H9 (cell line): Measurements from ENCODE around the gene SORCS2. TPM values are rescaled to one million over a fixed set of nuclear protein-coding genes. Genes with fewer than 3 reads are reported as not detected.

Experiments used
- DNase-seq: peaks from one replicate; pipeline ENCODE4 v3.0.0-alpha.2; 2017
- H2AFZ ChIP-seq: one replicate; pipeline ENCODE4 v1.6.1; 2013; ENCODE audit warnings: mild to moderate bottlenecking, low read length, control low read depth, moderate library complexity
- H2AK5ac ChIP-seq: 2 replicates; pipeline ENCODE4 v1.6.1; 2013; ENCODE audit warnings: low read length, control low read depth, mixed read lengths; ENCODE audit not compliant: insufficient read length
- H2BK120ac ChIP-seq: one replicate; pipeline ENCODE4 v1.6.1; 2013; ENCODE audit warnings: low read depth, mild to moderate bottlenecking, low read length, control low read depth, inconsistent platforms; ENCODE audit not compliant: poor library complexity, severe bottlenecking
- H2BK12ac ChIP-seq: 2 replicates; pipeline ENCODE4 v1.6.1; 2013; ENCODE audit warnings: low read length, control low read depth, mixed read lengths, low read depth; ENCODE audit not compliant: insufficient read length
- H2BK15ac ChIP-seq: 2 replicates; pipeline ENCODE4 v1.6.1; 2013; ENCODE audit warnings: low read depth, low read length, control low read depth
- H2BK20ac ChIP-seq: one replicate; pipeline ENCODE4 v1.6.1; 2013; ENCODE audit warnings: low read depth, mild to moderate bottlenecking, low read length, control low read depth, inconsistent platforms; ENCODE audit not compliant: poor library complexity, severe bottlenecking
- H2BK5ac ChIP-seq: 2 replicates; pipeline ENCODE4 v1.6.1; 2013; ENCODE audit warnings: low read length, control low read depth, mixed read lengths; ENCODE audit not compliant: insufficient read length
- H3K14ac ChIP-seq: 2 replicates; pipeline ENCODE4 v1.6.1; 2013; ENCODE audit warnings: low read length, control low read depth; ENCODE audit not compliant: insufficient read depth
- H3K18ac ChIP-seq: 2 replicates; pipeline ENCODE4 v1.6.1; 2013; ENCODE audit warnings: low read depth, mild to moderate bottlenecking, mixed read lengths, low read length, control low read depth; ENCODE audit not compliant: insufficient read length
- H3K23ac ChIP-seq: 2 replicates; pipeline ENCODE4 v1.6.1; 2013; ENCODE audit warnings: low read length, control low read depth, mixed read lengths, low read depth; ENCODE audit not compliant: insufficient read length
- H3K23me2 ChIP-seq: 2 replicates; pipeline ENCODE4 v1.6.1; 2013; ENCODE audit warnings: low read depth, mild to moderate bottlenecking, mixed read lengths, low read length, control low read depth; ENCODE audit not compliant: insufficient read length, poor library complexity, severe bottlenecking
- H3K27ac ChIP-seq: 2 replicates; pipeline ENCODE4 v1.5.1; 2013; ENCODE audit warnings: low read length, control low read depth, mixed read lengths, low read depth; ENCODE audit not compliant: insufficient read length
- H3K27me3 ChIP-seq: 2 replicates; pipeline ENCODE4 v1.6.1; 2013; ENCODE audit warnings: low read length, control low read depth, inconsistent platforms; ENCODE audit not compliant: insufficient read depth
- H3K4ac ChIP-seq: 2 replicates; pipeline ENCODE4 v1.6.1; 2013; ENCODE audit warnings: low read depth, mild to moderate bottlenecking, control low read depth, inconsistent platforms, low read length, moderate library complexity
- H3K4me1 ChIP-seq: 2 replicates; pipeline ENCODE4 v1.6.1; 2013; ENCODE audit warnings: low read length, control low read depth, inconsistent platforms; ENCODE audit not compliant: insufficient read depth
- H3K4me2 ChIP-seq: 2 replicates; pipeline ENCODE4 v1.6.1; 2013; ENCODE audit warnings: low read length, control low read depth, mixed read lengths; ENCODE audit not compliant: insufficient read length, insufficient read depth
- H3K56ac ChIP-seq: 2 replicates; pipeline ENCODE4 v1.6.1; 2013; ENCODE audit warnings: low read depth, mild to moderate bottlenecking, mixed read lengths, low read length, control low read depth; ENCODE audit not compliant: insufficient read length
- H3K79me1 ChIP-seq: 2 replicates; pipeline ENCODE4 v1.6.1; 2013; ENCODE audit warnings: low read depth, mild to moderate bottlenecking, moderate library complexity, low read length, control low read depth, inconsistent platforms; ENCODE audit not compliant: insufficient read depth, poor library complexity, severe bottlenecking
- H3K79me2 ChIP-seq: 2 replicates; pipeline ENCODE4 v1.6.1; 2013; ENCODE audit warnings: low read length, control low read depth, inconsistent platforms; ENCODE audit not compliant: insufficient read depth
- H3K9ac ChIP-seq: 2 replicates; pipeline ENCODE4 v1.6.1; 2013; ENCODE audit warnings: low read length, control low read depth, mixed read lengths; ENCODE audit not compliant: insufficient read length; ENCODE audit errors: extremely low read depth
- H3K9me3 ChIP-seq: one replicate; pipeline ENCODE4 v1.6.1; 2013; ENCODE audit warnings: low read depth, low read length, inconsistent platforms; ENCODE audit not compliant: control insufficient read depth
- H3T11ph ChIP-seq: one replicate; pipeline ENCODE4 v1.6.1; 2013; ENCODE audit warnings: mild to moderate bottlenecking, low read length, control low read depth, inconsistent platforms
- H4K20me1 ChIP-seq: one replicate; pipeline ENCODE4 v1.6.1; 2013; ENCODE audit not compliant: control insufficient read depth, insufficient read length, insufficient read depth
- H4K5ac ChIP-seq: 2 replicates; pipeline ENCODE4 v1.6.1; 2013; ENCODE audit warnings: low read depth, mild to moderate bottlenecking, mixed read lengths, low read length, control low read depth; ENCODE audit not compliant: insufficient read length
- H4K8ac ChIP-seq: replicated peaks from 2 replicates; pipeline ENCODE4 v1.6.1; 2013; ENCODE audit warnings: low read length, control low read depth, mixed read lengths, low read depth; ENCODE audit not compliant: insufficient read length
- H4K91ac ChIP-seq: 2 replicates; pipeline ENCODE4 v1.6.1; 2013; ENCODE audit warnings: low read depth, mild to moderate bottlenecking, moderate library complexity, mixed read lengths, low read length, control low read depth; ENCODE audit not compliant: insufficient read length
- H3K27ac Mint-ChIP-seq, 3 experiments: 2 replicates in 2 of 3; 3 replicates in 1 of 3; pipeline ENCODE4 v1.8.0; 2020 to 2021; ENCODE audit warnings: mixed read lengths in 3 of 3, mild to moderate bottlenecking in 1 of 3, moderate library complexity in 1 of 3
- H3K27me3 Mint-ChIP-seq: 2 replicates; pipeline ENCODE4 v1.8.0; 2021; ENCODE audit warnings: low read depth, mild to moderate bottlenecking, moderate library complexity, mixed read lengths
- H3K36me3 Mint-ChIP-seq, 3 experiments: 2 replicates in 2 of 3; 3 replicates in 1 of 3; pipeline ENCODE4 v1.8.0; 2020 to 2021; ENCODE audit warnings: low read depth in 3 of 3, mixed read lengths in 3 of 3; ENCODE audit not compliant: insufficient read depth in 1 of 3
- H3K4me1 Mint-ChIP-seq, 2 experiments: 2 replicates each; pipeline ENCODE4 v1.8.0; 2020; ENCODE audit warnings: mixed read lengths in 2 of 2
- H3K4me3 Mint-ChIP-seq, 2 experiments: 2 replicates in 1 of 2; 3 replicates in 1 of 2; pipeline ENCODE4 v1.8.0; 2020 to 2021; ENCODE audit warnings: mild to moderate bottlenecking in 2 of 2, mixed read lengths in 2 of 2, moderate library complexity in 1 of 2
- H3K9me3 Mint-ChIP-seq, 2 experiments: 2 replicates in 1 of 2; 3 replicates in 1 of 2; pipeline ENCODE4 v1.8.0; 2020; ENCODE audit warnings: mild to moderate bottlenecking in 2 of 2, mixed read lengths in 2 of 2, moderate library complexity in 1 of 2
- WGBS: extraction: QIAGEN DNeasy Blood & Tissue Kit; methylation state at CpG from one replicate; pipeline ENCODE4 v1.1.7; 2013; ENCODE audit warnings: missing lambda C conversion rate, low lambda C conversion rate, mixed read lengths; ENCODE audit not compliant: insufficient read length; ENCODE audit errors: extremely low coverage; 5-methylcytosine and 5-hydroxymethylcytosine counted together
- total RNA-seq: library from RNA; stranded (reverse); gene quantifications from 2 replicates; pipeline ENCODE4 v1.2.1, GENCODE V29; 2021
- TF ChIP-seq, protein P1 (sequence below): fragments of 200-600 bp; sonication (generic); conservative IDR thresholded peaks from 3 replicates; pipeline ENCODE4 v1.8.0; 2021; ENCODE audit warnings: antibody characterized with exemption, mild to moderate bottlenecking

SORCS2 gene
- total RNA-seq, 1 experiment from 2014 or later = 0.57 TPM

DNA sequence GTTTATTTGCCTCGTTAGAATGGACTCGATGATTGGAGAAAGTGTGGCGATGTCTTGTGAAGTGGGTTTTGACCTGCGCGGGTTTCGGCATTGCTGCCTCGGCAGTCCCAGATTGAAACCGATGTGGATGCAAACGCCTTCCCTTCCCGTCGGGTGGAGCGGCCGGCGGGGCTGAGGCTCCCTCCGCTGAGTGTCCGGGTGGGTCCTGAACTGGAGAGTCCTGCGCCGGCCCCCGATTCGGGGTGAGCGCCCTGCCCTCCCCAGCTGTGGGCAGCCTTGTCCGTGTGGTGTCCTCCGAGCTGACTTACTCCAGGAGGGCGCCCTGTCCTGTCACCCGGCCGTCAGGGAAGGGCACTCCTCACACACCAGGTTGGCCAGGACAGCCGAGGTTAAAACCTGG lies 317.7 kb downstream of the SORCS2 start:
- H3K4me2 ChIP-seq = no peak overlapping the region

More for the DNA sequence above, 317.7 kb downstream of the SORCS2 start:
- no peak overlapping the region for H3K9ac ChIP-seq
- H4K8ac ChIP-seq = no peak overlapping the region
- TF ChIP-seq, protein P1, sequence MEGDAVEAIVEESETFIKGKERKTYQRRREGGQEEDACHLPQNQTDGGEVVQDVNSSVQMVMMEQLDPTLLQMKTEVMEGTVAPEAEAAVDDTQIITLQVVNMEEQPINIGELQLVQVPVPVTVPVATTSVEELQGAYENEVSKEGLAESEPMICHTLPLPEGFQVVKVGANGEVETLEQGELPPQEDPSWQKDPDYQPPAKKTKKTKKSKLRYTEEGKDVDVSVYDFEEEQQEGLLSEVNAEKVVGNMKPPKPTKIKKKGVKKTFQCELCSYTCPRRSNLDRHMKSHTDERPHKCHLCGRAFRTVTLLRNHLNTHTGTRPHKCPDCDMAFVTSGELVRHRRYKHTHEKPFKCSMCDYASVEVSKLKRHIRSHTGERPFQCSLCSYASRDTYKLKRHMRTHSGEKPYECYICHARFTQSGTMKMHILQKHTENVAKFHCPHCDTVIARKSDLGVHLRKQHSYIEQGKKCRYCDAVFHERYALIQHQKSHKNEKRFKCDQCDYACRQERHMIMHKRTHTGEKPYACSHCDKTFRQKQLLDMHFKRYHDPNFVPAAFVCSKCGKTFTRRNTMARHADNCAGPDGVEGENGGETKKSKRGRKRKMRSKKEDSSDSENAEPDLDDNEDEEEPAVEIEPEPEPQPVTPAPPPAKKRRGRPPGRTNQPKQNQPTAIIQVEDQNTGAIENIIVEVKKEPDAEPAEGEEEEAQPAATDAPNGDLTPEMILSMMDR = no peak
- H3K23me2 ChIP-seq = no peaks in the 10 kb centered on the region
- no peaks in the 10 kb centered on the region for H3K79me1 ChIP-seq
- H3K56ac ChIP-seq = no peak overlapping the region
- H3K4me1 ChIP-seq = no peaks in the 10 kb centered on the region
- H3K4me1 Mint-ChIP-seq = peaks cover 2 to 29% of the 10 kb centered on the region in 2 experiments; a peak in 2 of 4 replicates
- no peaks in the 10 kb centered on the region for H3K36me3 Mint-ChIP-seq
- H3T11ph ChIP-seq = no peak overlapping the region
- H3K9me3 ChIP-seq = no peaks in the 10 kb centered on the region
- H3K27me3 Mint-ChIP-seq = peaks cover 3% of the 10 kb centered on the region
- H4K5ac ChIP-seq = no peak overlapping the region
- H2AK5ac ChIP-seq = no peak overlapping the region
- no peak overlapping the region for H3K4ac ChIP-seq
- no peak overlapping the region for H2BK120ac ChIP-seq
- no peak overlapping the region for H3K27ac ChIP-seq
- H3K27ac Mint-ChIP-seq = no peak overlapping the region; a peak in 1 of 7 replicates
- H2BK12ac ChIP-seq = no peak overlapping the region
- no peak overlapping the region for H2BK20ac ChIP-seq
- no peak overlapping the region for H3K14ac ChIP-seq
- DNase-seq = no peak
- H4K91ac ChIP-seq = no peak overlapping the region
- no CpG with 5 or more reads among the region's 27 CpGs for WGBS
- no peak overlapping the region for H2BK15ac ChIP-seq
- no peaks in the 10 kb centered on the region for H3K27me3 ChIP-seq
- no peak overlapping the region for H2AFZ ChIP-seq
- no peak overlapping the region for H2BK5ac ChIP-seq
- H3K18ac ChIP-seq = no peak overlapping the region
- H4K20me1 ChIP-seq = no peaks in the 10 kb centered on the region
- H3K79me2 ChIP-seq = no peaks in the 10 kb centered on the region
- no peaks in the 10 kb centered on the region for H3K9me3 Mint-ChIP-seq
- no peak overlapping the region for H3K23ac ChIP-seq
- no peak overlapping the region for H3K4me3 Mint-ChIP-seq
